Activated CD4-positive, alpha-beta T cell treated with anti-CD3 and anti-CD28 coated beads for 48 hours (primary cell): ENCODE data around the gene KCNAB1.
A peak's percentile ranks its signal among the peaks of the same experiment; 100 is the strongest.
"Not testable (repeated sequence)": the region's sequence is repeated elsewhere in the genome, so short reads cannot be mapped to it uniquely, and the experiment has no call there.

ENCODE experiments used
- DNase-seq: peaks from one replicate; pipeline ENCODE4 v3.0.0-alpha.2; 2020

The KCNAB1 gene

GRCh38 chr3:156552973-156553372 lies 432.6 kb downstream of the KCNAB1 start:
- no peak for DNase-seq

GRCh38 chr3:156553705-156554356 lies 433.5 kb downstream of the KCNAB1 start:
- DNase-seq = peak; percentile 29

DNA sequence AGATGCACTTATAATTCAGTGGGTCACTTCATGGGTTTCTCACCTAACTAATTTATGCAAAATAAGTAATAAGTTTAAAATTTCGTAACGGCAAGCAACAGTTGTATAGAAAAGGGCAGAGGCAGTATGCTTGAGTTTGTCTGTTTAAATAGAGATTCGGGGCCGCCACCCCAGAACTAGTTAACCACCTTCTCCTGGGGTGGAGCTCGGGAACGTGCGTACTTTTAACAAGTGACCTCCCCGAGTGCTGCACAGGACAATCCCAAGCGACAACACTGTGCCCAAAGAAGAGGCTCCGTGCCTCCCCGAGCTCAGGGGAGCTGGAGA lies 434.1 kb downstream of the KCNAB1 start:
- DNase-seq = no peak

- DNase-seq = peak; percentile 99
Measured at GRCh38 chr3:156554842-156555687, 434.7 kb downstream of the KCNAB1 start, which contains the start of gene SSR3. Gene SSR3, minus strand, starts transcription at chr3:156555117. Its CDS starts 28 bp downstream, at chr3:156555089.

DNA sequence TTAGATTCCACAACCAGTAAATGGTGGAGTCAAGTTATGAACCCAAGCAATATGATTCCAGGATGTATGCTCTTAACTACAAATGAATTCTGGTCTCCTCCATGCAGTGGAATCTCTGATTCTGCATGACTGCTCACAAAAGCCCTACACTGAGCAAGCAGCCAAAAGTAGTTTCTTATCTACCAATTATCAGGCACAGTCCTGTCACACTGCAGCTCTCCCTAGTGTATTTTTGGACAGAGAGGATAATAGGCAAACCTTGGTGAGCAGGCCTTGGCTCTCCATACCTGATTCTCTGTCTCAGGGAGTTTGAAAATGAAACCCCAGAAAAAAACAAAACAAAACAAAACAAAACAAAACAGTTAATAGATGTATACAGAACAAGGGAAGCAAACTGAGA lies 438.0 kb downstream of the KCNAB1 start:
- no peak for DNase-seq

- DNase-seq = no peak
Measured at GRCh38 chr3:156559321-156559720, 438.9 kb downstream of the KCNAB1 start.

GRCh38 chr3:156561533-156561932 lies 441.2 kb downstream of the KCNAB1 start:
- DNase-seq = no peak

- DNase-seq = not testable (repeated sequence)
Measured at GRCh38 chr3:156562486-156562885, 442.1 kb downstream of the KCNAB1 start.

DNA sequence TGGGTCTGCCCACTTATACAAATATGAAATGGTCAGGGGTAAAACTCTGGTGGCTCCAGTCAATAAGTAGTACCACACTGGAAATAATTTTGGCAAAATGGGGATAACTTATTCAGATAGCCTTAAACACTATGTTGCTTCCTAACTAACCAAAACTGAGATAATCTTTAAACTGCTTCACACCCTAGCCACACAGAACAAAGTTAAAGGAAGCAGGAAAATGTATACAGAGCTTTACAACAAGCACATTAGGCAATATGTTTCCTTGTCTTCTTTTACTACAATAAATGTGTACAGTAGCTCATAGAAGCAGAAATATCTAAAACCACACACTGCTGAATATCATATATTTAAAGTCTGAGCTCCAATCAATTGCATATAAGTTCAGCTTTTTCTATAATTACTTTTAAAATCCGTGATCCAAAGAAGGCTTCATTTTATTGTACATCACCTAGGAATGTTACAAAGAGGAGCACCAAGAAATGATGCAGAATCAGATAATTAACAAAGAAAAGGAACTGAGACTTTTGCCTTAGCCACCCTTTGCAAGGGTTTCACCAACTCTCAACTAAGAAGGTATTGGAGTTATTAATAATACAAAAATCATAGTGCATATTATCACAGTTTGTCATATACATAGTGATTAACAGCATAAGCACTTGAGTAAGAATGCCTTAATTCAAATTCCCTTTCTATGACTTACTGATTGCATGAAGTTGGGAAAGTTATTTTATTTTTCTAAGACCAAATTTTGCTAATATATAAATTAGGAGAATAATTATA lies 443.7 kb downstream of the KCNAB1 start:
- no peak for DNase-seq

- not testable (repeated sequence) for DNase-seq
Measured at GRCh38 chr3:156569016-156569415, 448.6 kb downstream of the KCNAB1 start.

DNA sequence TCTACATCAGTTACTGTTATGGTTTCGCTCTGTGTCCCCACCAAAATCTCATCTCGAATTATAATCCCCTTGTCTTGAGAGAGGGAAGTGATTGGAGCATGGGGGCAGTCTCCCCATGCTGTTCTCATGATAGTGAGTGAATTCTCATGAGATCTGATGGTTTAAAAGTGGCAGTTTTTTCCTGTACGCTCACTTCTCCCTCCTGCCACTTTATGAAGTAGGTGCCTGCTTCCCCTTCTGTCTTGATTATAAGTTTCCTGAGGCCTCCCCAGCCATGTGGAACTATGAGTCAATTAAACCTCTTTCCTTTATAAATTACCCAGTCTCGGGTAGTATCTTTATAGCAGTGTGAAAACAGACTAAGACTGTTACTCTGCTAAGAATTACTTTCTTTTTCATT lies 449.5 kb downstream of the KCNAB1 start:
- DNase-seq = not testable (repeated sequence)

DNA sequence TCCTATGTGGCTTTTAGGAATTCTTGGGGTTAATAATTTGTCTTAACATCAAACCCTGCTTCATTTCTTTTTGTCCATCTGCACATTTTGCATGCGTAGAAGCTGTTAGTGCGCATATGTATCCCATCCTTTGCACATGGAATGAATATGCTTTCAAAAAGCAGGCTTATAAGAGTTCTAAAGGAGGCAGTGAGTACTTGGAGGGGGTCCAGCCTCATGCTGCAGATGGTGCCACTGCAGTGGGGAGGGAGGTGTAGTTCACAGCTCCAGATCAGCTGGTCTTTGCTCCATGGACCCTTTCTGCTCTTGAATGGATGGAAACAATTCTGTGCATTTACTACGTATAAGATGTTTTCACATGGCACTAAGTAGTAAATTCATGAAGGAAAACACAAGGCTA lies 455.3 kb downstream of the KCNAB1 start:
- no peak for DNase-seq

GRCh38 chr3:156576051-156576450 lies 455.7 kb downstream of the KCNAB1 start:
- no peak for DNase-seq

GRCh38 chr3:156576651-156577348 lies 456.4 kb downstream of the KCNAB1 start:
- DNase-seq = no peak

GRCh38 chr3:156577736-156578135 lies 457.4 kb downstream of the KCNAB1 start:
- peak; percentile 7 for DNase-seq

GRCh38 chr3:156579427-156579851 lies 459.1 kb downstream of the KCNAB1 start:
- no peak for DNase-seq

- no peak for DNase-seq
Measured at GRCh38 chr3:156581033-156581432, 460.7 kb downstream of the KCNAB1 start.

DNA sequence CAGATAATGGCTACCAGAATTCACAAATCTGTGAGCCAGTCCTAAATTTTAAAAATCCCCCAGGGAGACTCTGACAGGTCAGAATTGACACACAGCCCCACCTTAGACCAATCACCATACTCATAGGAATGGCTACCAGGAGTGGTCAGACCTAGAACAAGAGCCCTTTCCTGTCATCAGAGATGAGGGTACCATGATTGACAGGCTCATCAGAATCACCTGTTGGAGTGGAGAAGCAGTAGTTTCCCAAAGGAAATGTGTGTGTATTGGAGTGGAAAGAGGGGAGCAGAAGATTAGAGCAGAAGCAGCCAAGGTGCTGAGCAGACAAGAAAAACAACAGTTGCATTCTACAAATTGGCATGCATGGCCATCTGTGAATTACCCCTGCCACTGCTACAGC lies 461.6 kb downstream of the KCNAB1 start:
- DNase-seq = no peak

- no peak for DNase-seq
Measured at GRCh38 chr3:156582532-156583183, 462.3 kb downstream of the KCNAB1 start.

DNA sequence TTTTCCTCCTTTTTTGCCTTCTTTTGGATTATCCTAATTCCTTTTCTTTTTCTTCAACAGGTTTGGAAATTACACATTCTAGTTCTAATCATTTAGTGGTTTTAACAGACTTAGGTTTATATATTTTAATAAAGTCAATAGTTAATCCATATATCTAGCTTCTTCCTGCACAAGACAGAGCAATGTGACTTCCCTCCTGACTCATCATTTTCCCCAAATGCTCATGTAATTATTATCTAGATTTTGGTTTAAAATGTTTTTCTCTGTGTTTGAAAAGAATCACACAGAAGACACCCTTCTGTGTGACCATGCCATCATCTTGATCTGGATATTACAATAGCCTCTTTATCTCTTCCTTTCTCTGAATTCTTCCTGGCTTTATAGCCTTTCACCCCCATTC lies 463.1 kb downstream of the KCNAB1 start:
- DNase-seq = no peak

GRCh38 chr3:156586905-156587759 lies 466.8 kb downstream of the KCNAB1 start:
- no peak for DNase-seq

DNA sequence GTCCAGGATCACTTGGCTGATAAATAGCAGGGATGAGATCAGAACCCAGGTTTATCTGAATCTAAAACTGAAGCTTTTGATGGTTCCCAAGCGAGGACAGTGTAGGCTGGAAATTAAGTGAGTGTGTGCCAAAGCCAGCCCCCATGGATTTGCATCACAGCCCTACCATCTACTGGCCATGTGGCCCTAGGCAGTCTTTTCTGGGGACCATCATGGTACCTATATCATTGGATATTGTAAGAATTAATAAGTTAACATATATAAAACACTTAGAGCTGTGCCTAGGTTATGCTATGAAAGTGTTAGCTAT lies 467.3 kb downstream of the KCNAB1 start:
- no peak for DNase-seq
